ENCODE data around the gene PGGT1B.

DNA sequence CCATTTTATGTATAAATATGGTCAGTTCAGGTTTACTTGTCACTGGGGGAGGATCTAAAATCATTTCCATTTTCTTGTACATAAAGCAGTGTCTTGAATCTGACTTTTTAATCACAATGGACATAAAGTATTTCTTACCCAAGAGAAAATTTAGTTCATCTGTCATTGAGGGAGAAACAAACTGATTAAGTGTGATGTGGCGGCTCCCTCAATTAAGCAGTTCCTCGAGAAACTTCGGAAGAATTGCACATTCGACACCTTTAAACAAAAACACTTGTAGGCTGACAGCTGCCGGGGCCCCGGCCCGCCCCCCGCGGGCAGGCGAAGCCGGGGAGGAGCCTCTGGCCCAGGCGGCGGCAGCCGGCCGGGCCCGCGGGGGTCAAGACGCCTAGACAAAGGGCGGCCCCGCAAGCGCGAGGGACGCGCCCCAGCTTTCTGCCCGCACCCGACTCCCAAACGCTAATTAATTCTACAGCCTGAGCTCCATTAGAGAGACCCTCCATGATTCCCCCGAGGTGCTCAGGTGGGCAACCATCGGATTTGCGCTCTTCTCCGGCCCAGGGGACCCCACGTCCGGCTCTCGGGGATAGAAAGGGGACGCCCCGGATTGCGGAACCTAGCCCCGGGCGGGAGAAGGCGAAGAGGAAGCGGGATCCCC is 93.7 kb downstream of the PGGT1B start:
- TF ChIP-seq, protein P1, sequence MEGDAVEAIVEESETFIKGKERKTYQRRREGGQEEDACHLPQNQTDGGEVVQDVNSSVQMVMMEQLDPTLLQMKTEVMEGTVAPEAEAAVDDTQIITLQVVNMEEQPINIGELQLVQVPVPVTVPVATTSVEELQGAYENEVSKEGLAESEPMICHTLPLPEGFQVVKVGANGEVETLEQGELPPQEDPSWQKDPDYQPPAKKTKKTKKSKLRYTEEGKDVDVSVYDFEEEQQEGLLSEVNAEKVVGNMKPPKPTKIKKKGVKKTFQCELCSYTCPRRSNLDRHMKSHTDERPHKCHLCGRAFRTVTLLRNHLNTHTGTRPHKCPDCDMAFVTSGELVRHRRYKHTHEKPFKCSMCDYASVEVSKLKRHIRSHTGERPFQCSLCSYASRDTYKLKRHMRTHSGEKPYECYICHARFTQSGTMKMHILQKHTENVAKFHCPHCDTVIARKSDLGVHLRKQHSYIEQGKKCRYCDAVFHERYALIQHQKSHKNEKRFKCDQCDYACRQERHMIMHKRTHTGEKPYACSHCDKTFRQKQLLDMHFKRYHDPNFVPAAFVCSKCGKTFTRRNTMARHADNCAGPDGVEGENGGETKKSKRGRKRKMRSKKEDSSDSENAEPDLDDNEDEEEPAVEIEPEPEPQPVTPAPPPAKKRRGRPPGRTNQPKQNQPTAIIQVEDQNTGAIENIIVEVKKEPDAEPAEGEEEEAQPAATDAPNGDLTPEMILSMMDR (IDR thresholded peaks at IDR 0.05; ENCODE audit: low read length), result no peak
- no peak for TF ChIP-seq EZH2 (IDR thresholded peaks at IDR 0.05; ENCODE audit: borderline replicate concordance, low read length)

Data from OCI-LY1 (cell line).